GM10847 (cell line): Measurements from ENCODE around the gene RPS6KA3.

Source experiments
- POLR2A ChIP-seq: IDR thresholded peaks from 2 replicates; pipeline ENCODE4 v1.6.1; 2011; ENCODE audit not compliant: insufficient read length; ENCODE audit errors: extremely low read depth

The RPS6KA3 gene

GRCh38 chrX:20266810-20267606, at the start of gene RPS6KA3:
TSS of gene RPS6KA3 (minus strand) at chrX:20266909. CDS start at chrX:20266632, 277 bp downstream.
- peak; percentile 28 for TF ChIP-seq POLR2A

- no peak for TF ChIP-seq POLR2A
Observed at GRCh38 chrX:20315140-20315539, 48.4 kb upstream of the RPS6KA3 start.

DNA sequence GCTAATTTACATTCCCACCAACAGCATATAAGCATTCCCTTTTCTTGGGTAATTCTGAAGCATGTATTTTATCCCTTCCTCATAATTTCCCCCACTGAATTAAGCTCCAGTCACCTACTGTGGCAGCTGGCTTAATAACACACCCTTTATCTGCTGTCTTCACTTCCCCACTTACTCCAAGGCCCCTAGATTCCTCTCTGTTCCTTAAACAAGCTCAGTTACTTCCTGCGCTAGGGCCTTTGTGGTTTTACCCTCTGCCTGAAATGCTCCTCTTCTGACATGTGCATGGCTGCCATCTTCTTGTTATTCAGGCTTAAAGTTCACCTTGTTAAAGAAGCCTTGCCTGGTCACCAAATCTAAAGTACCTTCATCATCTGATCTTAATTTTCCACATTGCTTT, 47.2 kb upstream of the RPS6KA3 start:
- TF ChIP-seq POLR2A, result no peak

DNA sequence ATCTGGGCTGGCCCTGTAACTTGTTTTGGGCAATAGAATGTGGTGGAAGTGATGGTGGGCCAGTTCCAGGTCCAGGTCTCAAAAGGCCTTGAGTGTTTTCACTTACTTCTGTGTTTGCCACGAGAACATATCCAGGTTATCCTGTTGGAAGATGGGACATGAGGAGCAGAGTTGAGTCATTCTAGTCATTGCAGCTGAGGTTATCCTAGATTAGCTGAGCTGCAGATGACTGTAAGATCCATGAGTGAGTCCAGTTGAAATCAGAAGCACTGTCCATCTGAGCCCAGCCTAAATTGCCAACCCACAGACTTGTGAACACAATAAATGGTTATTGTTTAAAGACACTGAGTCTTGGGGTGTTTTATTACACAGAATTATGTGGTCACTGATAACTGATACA, 45.3 kb upstream of the RPS6KA3 start:
- TF ChIP-seq POLR2A, result no peak

DNA sequence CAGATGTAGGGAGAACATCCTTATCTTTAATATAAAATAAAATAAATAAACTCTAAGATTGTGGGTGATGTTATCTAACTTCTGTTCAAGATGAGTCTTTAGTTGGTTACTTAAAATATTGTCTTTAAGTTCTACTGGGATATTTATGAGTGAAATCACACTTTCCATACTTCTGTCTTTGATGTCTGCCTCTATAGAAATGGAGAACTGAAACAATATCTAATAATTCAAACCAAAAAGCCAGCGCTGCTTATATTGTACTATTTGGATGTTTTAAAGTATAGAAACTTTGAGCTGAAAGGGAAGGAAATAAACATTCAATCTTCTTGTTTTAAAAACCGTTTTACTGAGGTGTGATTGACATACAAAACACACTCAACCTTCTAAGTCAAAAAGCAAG, 44.8 kb upstream of the RPS6KA3 start:
- no peak for TF ChIP-seq POLR2A

DNA sequence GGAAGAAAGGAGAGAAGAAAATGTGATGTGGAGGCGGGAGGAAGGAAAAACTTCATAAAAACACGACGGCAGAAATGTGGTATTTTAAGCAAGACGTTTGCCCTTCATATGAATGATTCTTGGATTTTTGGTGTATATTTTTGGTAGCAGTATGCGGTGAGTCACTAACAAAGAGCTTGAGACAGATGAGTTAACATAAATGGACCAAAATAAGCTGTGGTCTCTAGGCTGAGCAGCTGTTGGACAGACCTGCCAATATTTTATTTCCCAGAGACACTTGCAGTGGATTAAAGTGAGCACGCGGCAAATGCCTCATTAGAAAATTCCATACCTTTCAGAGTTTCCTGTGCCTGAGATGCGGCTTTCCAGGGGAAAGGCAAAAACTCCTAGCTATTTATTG, 43.1 kb upstream of the RPS6KA3 start:
- TF ChIP-seq POLR2A, result no peak

- no peak for TF ChIP-seq POLR2A
Observed at GRCh38 chrX:20306668-20307067, 40.0 kb upstream of the RPS6KA3 start.

- TF ChIP-seq POLR2A, result no peak
Observed at GRCh38 chrX:20300822-20301221, 34.1 kb upstream of the RPS6KA3 start.

DNA sequence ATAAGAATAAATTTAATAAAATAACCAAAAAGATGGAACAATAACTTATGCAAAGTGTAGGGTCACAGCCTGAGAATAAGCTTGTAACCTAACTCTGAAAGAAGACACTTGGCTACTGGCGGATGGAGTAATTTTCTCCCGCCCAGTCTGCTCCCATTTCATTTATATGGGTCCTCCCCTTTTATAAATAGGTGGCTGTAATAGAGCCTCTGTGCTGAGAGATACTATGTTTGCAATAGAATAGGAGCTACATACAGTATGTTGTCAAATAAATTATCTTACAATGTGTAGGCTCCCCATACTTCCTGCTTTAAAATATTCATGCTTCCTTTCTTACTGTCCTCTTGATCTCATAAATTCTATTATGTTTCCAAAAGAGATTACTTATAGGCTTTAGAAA, 28.2 kb upstream of the RPS6KA3 start:
- TF ChIP-seq POLR2A, result no peak

- no peak for TF ChIP-seq POLR2A
Observed at GRCh38 chrX:20294284-20294683, 27.6 kb upstream of the RPS6KA3 start.

DNA sequence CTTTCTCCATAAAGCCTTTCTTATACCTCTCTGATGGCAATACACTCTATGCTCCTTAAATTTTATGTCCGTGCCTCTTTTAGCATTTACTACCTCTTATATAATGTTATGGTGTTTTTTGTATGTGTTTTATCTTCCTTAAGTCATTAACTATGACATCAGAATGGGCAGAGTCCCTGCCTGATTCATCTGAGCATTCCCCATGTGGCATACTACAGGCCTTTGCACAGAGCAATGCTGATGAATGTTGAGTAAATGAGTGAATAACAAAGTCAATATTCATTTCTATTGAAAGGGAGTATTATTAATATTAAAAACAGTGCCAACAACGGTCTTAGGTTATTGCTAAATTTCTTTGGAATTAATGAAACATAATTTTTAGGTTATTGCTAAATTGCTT, 18.8 kb upstream of the RPS6KA3 start:
- no peak for TF ChIP-seq POLR2A

DNA sequence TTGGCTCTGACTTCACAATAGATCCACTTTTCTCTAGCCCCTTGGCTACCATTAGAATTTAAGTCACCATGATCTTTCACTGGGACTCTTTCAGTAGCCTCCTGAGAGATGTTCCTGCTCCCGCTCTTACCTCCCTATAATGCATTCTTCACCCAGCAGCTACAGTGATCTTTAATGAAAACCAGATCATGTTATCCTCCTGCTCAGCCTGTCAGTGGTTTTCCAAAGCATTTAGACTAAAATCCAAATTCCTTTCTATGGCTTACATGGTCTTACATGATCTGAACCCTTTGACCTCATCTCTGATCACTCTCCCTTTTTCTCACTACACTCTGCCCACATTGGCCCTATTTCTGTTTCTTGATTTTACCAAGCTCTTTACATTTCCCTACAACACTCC, 18.3 kb upstream of the RPS6KA3 start:
- TF ChIP-seq POLR2A, result no peak

- no peak for TF ChIP-seq POLR2A
Observed at GRCh38 chrX:20284444-20284843, 17.7 kb upstream of the RPS6KA3 start.

DNA sequence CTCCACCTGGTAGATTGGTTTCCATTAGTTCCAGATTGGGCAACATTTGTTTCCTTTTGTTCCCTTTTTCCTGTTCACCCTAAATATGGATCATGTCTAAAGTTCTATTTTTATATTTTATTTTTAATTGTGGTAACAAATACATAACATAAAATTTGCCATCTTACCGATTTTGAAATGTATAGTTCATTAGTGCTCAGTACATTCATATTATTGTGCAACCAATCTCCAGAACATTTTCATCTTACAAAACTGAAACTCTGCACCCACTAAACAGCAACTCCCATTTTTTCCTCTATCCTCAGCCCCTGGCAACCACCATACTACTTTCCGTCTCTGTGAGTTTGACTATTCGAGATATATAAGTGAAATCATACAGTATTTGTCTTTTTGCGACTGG, 14.2 kb upstream of the RPS6KA3 start:
- no peak for TF ChIP-seq POLR2A

DNA sequence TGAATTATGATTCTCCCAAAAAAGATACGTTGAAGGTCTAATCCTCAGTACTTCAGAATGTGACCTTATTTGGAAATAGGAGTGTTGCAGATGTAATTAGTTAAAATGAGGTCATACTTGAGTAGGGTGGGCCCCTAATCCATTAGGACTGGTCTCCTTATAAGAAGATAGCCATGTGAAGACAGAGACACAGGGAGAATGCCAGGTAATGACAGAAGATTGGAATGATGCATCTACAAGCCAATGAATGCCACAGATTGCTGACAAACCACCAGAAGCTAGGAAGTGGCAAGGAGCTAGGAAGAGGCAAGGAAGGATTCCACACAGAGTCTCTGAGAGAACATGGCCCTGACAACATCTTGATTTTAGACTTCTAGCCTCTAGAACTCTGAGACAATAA, 7.4 kb upstream of the RPS6KA3 start:
- no peak for TF ChIP-seq POLR2A

GRCh38 chrX:20271730-20272129, 5.0 kb upstream of the RPS6KA3 start:
- TF ChIP-seq POLR2A, result no peak

DNA sequence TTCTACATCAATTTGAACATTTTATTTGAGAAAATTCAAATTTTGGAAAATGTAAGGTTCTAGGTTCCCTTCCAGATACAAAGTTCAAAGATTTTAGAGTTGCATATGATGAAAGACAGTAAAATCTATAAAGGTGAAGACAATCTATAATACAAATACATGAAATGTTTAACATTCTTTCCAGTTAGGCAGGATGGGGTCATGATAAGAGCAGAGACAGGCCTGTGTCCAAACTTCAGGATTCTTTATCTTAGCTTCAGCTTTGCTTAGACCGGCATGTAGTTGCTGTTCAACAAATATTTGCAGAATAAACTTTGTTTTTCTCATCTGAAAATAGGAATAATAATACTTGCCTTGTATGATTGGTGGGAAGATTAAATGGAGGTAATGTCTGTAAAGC, 4.5 kb upstream of the RPS6KA3 start:
- no peak for TF ChIP-seq POLR2A
